CD4-positive, alpha-beta T cell (primary cell): ENCODE results near the gene ACHE. TPM values are rescaled to one million over a fixed set of nuclear protein-coding genes. Genes with fewer than 3 reads are reported as not detected.
A peak's percentile ranks its signal among the peaks of the same experiment; 100 is the strongest.
"Not testable (repeated sequence)": the region's sequence is repeated elsewhere in the genome, so short reads cannot be mapped to it uniquely, and the experiment has no call there.

Source experiments
- ATAC-seq: fragments of 200-7000 bp; cut with Tn5 transposase; one replicate; pipeline ENCODE4 v1.10.0; 2022; ENCODE audit warnings: mild to moderate bottlenecking; ENCODE audit not compliant: poor library complexity
- CTCF ChIA-PET: fragments of 350-600 bp; sonication (Branson Sonifier 250); formaldehyde crosslinking; loops from one replicate; lab custom pipeline; 2021; ENCODE audit warnings: antibody characterized with exemption, inconsistent platforms; lab: Charles Lee
- POLR2A ChIA-PET: fragments of 350-600 bp; sonication (Branson Sonifier 250); formaldehyde crosslinking; loops from one replicate; lab custom pipeline; 2021; ENCODE audit warnings: antibody characterized with exemption, inconsistent platforms; lab: Charles Lee
- DNase-seq, 14 experiments: peaks; one replicate each; pipeline ENCODE4 v3.0.0-alpha.2; 2013 to 2020; ENCODE audit warnings: mixed read lengths in 2 of 14
- H3K27ac ChIP-seq, 2 donors: one replicate each; pipeline versions ENCODE4 v1.5.1 to v1.7.0; 2013; ENCODE audit warnings: low read length in 2 of 2, low read depth in 1 of 2, mild to moderate bottlenecking in 1 of 2
- H3K27me3 ChIP-seq, 2 experiments: 1 replicate in 1 of 2; 2 replicates in 1 of 2; pipeline versions ENCODE4 v1.6.1 to v1.7.0; 2013; ENCODE audit warnings: low read length in 2 of 2, control low read depth in 1 of 2, mild to moderate bottlenecking in 1 of 2, moderate library complexity in 1 of 2; ENCODE audit not compliant: insufficient read depth in 2 of 2, control insufficient read depth in 1 of 2
- H3K36me3 ChIP-seq: one replicate; pipeline ENCODE4 v1.6.1; 2013; ENCODE audit warnings: low read length, control low read depth; ENCODE audit not compliant: insufficient read depth
- H3K4me1 ChIP-seq: one replicate; pipeline ENCODE4 v1.6.1; 2013; ENCODE audit warnings: low read length, control low read depth; ENCODE audit not compliant: insufficient read depth
- H3K4me3 ChIP-seq: one replicate; pipeline ENCODE4 v1.5.1; 2013; ENCODE audit warnings: mild to moderate bottlenecking, low read length, moderate library complexity
- H3K9me3 ChIP-seq, 2 experiments: 1 replicate in 1 of 2; 2 replicates in 1 of 2; pipeline versions ENCODE4 v1.6.1 to v1.7.0; 2013; ENCODE audit warnings: low read length in 2 of 2, mild to moderate bottlenecking in 2 of 2, control low read depth in 1 of 2, moderate library complexity in 1 of 2; ENCODE audit not compliant: control insufficient read depth in 1 of 2, insufficient read depth in 1 of 2
- H3K27ac Mint-ChIP-seq: one replicate; pipeline ENCODE4 v1.8.0; 2020; ENCODE audit warnings: mixed read lengths
- H3K27me3 Mint-ChIP-seq: one replicate; pipeline ENCODE4 v1.8.0; 2021; ENCODE audit warnings: mixed read lengths
- H3K36me3 Mint-ChIP-seq: one replicate; pipeline ENCODE4 v1.8.0; 2021; ENCODE audit warnings: low read depth, mixed read lengths
- H3K4me1 Mint-ChIP-seq: one replicate; pipeline ENCODE4 v1.8.0; 2021; ENCODE audit warnings: low read depth, mixed read lengths
- H3K4me3 Mint-ChIP-seq: one replicate; pipeline ENCODE4 v1.8.0; 2020; ENCODE audit warnings: mild to moderate bottlenecking, mixed read lengths
- H3K9me3 Mint-ChIP-seq: one replicate; pipeline ENCODE4 v1.8.0; 2020; ENCODE audit warnings: mixed read lengths
- CTCF ChIP-seq: fragments of 200-600 bp; IDR thresholded peaks from one replicate; pipeline ENCODE4 v1.8.0; 2022; ENCODE audit warnings: antibody characterized with exemption, mild to moderate bottlenecking
- intact Hi-C, 2 experiments: fragments of 100-400 bp; cut with DNase I in 1 of 2; cut with micrococcal nuclease in 1 of 2; formaldehyde crosslinking; loops; one replicate each; pipeline versions ENCODE4 v1.15.1 to v1.9.0; 2023 to 2025; cut with DNase I, micrococcal nuclease
- total RNA-seq, 174 experiments: library from RNA in 2 of 174; stranded (reverse) in 2 of 174; gene quantifications; one replicate each; pipeline ENCODE4 v1.2.3 and lab custom pipeline; 2021 to 2026

ACHE gene
- total RNA-seq, 2 experiments from 2014 or later: 0.14 to 0.22 TPM

GRCh38 chr7:100914879-100915447 lies 19.3 kb upstream of the ACHE start:
- no peak overlapping the region for H3K27ac Mint-ChIP-seq
- Histone ChIP-seq H3K9me3 (no peaks in the 10 kb centered on the region), H3K36me3 (no peaks in the 10 kb centered on the region), H3K4me3 (no peak overlapping the region), H3K27ac (no peak overlapping the region), H3K4me1 (no peaks in the 10 kb centered on the region), H3K27me3 (peaks cover 2 to 7% of the 10 kb centered on the region in 2 experiments)
- no peaks in the 10 kb centered on the region for H3K36me3 Mint-ChIP-seq
- H3K4me3 Mint-ChIP-seq: no peak overlapping the region
- DNase-seq (peak in 2 of 14 experiments; percentile 48 to 60), ATAC-seq (no peak)
- TF ChIP-seq CTCF: no peak
- ChIA-PET POLR2A (no interaction called here), CTCF (no interaction called here)
- H3K4me1 Mint-ChIP-seq: no peaks in the 10 kb centered on the region
- intact Hi-C loops: no loop called here
- H3K9me3 Mint-ChIP-seq: no peaks in the 10 kb centered on the region
- peaks cover 27% of the 10 kb centered on the region for H3K27me3 Mint-ChIP-seq

GRCh38 chr7:100914208-100914878 lies 18.7 kb upstream of the ACHE start:
- peaks cover 27% of the 10 kb centered on the region for H3K27me3 Mint-ChIP-seq
- H3K36me3 ChIP-seq: no peaks in the 10 kb centered on the region

GRCh38 chr7:100911484-100911883 lies 15.8 kb upstream of the ACHE start:
- DNase-seq (no peak), ATAC-seq (no peak)
- Histone ChIP-seq H3K4me1 (no peaks in the 10 kb centered on the region), H3K27ac (no peak overlapping the region), H3K9me3 (no peaks in the 10 kb centered on the region), H3K4me3 (no peak overlapping the region), H3K27me3 (peaks cover 2 to 4% of the 10 kb centered on the region in 2 experiments), H3K36me3 (no peaks in the 10 kb centered on the region)
- Mint-ChIP-seq H3K4me1 (no peaks in the 10 kb centered on the region), H3K4me3 (no peak overlapping the region), H3K36me3 (no peaks in the 10 kb centered on the region), H3K27ac (no peak overlapping the region), H3K9me3 (no peaks in the 10 kb centered on the region), H3K27me3 (peaks cover 21% of the 10 kb centered on the region)
- intact Hi-C loops: no loop called here
- TF ChIP-seq CTCF: no peak
- POLR2A ChIA-PET: no interaction called here
- CTCF ChIA-PET: no interaction called here

More at GRCh38 chr7:100914208-100914878, 18.7 kb upstream of the ACHE start:
- POLR2A ChIA-PET: no interaction called here
- CTCF ChIA-PET: no interaction called here
- no peaks in the 10 kb centered on the region for H3K9me3 Mint-ChIP-seq
- intact Hi-C loops: no loop called here
- Histone ChIP-seq H3K27me3 (peaks cover 2 to 7% of the 10 kb centered on the region in 2 experiments), H3K4me3 (no peak overlapping the region), H3K4me1 (no peaks in the 10 kb centered on the region), H3K27ac (no peak overlapping the region), H3K9me3 (no peaks in the 10 kb centered on the region)
- DNase-seq (no peak), ATAC-seq (no peak)
- no peak overlapping the region for H3K27ac Mint-ChIP-seq
- H3K4me3 Mint-ChIP-seq: no peak overlapping the region
- H3K36me3 Mint-ChIP-seq: no peaks in the 10 kb centered on the region
- TF ChIP-seq CTCF: no peak
- H3K4me1 Mint-ChIP-seq: no peaks in the 10 kb centered on the region

- POLR2A ChIA-PET, intact Hi-C loops, H3K27ac Mint-ChIP-seq, H3K36me3 ChIP-seq, H3K4me3 ChIP-seq, H3K9me3 ChIP-seq, H3K9me3 Mint-ChIP-seq, H3K27me3 ChIP-seq, H3K36me3 Mint-ChIP-seq, ATAC-seq, H3K4me3 Mint-ChIP-seq, H3K4me1 ChIP-seq, H3K4me1 Mint-ChIP-seq: not testable (repeated sequence)
- H3K27ac ChIP-seq: peak overlapping the region in 1 of 2 donors; percentile 7
- peaks cover 21% of the 10 kb centered on the region for H3K27me3 Mint-ChIP-seq
- DNase-seq: peak in 2 of 14 experiments; percentile 38 to 42
- CTCF ChIA-PET: interaction anchor here (0.6 kb wide), 1 partner anchor 9 kb away, joined by 3 read pairs; no protein-coding TSS in a partner anchor
Measured at GRCh38 chr7:100910443-100910842, 14.8 kb upstream of the ACHE start.
